HG03378 (cell line): ENCODE measurements around the gene CHST1.

Source experiments
- ATAC-seq: cut with Tn5 transposase; IDR thresholded peaks from one replicate; pipeline ENCODE4 v1.9.1; 2021; ENCODE audit warnings: mild to moderate bottlenecking, moderate library complexity; ENCODE audit not compliant: unreplicated experiment

CHST1 gene

DNA sequence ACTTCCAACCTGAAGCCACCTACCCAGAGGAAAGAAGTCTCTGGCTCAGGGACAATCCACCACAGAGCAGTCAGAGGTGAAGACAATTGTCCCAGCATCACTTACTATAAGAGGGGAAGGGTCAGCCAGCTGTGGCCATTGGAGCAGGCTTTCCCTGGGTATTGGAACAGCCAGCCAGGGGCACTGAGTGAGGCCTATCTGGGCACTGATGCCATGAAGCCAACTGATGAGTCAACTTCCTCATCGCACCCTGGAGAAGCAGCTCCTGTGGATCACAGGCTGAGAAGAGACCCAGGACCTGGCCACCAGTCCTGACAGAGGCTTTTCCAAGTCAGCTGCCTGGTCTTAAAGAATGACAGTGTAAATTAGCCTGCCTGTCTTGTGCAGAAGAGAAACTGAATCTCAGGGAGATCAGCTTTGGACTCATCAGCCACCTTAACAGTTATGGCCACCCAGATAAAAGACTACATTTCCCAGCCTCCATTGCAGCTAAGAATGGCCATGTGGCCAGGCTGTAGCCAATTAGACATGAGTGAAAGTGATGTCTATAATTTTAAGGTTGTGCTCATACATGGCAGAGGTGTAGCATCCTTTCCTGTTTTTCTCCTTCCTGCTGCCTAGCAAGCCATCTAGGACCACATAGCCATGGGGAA, 19.0 kb downstream of the CHST1 start:
- no peak for ATAC-seq

DNA sequence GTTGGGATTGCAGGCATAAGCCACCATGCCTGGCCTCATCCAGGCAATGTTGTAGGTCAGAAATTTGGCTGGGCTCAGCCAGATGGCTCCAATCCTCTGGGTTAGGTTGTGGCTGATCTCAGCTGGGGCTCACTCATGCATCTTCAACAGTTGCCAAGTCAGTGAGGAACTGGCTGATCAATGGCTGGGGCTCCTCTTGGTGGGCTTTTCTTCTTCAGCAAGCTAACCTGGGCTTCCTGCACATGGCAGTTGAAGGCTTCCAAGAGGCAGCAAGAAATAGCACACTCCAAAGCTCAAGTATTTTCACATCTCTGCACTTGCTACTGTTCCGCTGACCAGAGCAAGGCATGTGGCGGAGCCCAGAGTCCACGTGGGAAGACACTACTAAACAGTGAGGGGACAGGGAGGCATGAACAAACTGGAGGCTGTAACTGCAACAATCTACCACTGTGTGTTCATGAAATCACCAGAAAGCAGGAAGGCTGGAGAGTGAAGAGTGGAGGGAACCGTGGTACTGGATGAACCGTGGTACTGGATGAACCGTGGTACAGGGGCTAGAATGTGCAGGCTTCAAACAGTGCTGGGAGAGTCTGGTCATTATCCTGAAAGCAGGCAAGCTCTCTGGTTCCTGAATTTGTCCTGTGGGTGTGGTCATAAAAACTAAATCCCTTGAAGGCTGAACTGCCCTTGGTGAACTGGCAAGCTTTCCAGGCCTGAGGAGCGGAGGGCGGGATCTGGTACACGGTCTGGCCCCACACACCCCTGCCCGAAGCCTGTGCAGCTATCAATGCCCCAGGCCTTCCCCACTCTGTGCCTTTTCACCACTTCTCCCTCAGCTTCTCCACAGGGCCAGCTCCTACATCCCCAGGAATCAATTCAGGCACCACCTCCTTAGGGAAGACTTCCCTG, 20.2 kb downstream of the CHST1 start:
- no peak for ATAC-seq

DNA sequence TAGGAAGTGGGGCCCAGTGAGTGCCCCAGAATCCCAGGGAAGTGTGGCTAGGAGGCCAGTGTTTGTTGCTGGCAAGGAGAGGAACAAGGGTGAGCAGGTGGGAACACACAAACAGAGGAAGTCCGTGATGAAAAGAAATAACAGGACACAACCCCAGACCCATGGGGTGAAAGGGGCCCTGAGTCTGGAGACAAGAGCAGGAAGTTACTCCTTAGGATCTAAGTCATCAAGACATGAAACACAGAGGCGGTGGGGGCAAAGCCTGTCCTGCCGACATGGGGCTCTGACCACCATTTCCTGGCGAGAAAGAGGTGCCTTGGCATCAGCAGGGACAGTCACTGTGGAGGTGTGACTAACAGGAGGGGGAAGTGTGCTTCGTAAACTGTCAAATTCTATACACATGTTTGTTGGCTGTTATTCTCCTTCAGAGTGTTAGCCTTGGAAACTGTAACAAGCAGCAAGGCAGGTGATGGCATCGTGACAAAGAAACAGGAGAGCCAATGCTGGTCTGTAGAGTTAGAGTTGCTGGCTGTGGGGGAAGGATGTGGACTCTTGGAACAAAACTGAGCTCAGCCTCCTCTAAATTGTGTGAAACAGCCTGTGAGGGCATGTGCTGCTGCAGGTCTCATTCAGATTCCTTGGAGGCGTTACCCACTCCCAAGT, 21.7 kb downstream of the CHST1 start:
- no peak for ATAC-seq

DNA sequence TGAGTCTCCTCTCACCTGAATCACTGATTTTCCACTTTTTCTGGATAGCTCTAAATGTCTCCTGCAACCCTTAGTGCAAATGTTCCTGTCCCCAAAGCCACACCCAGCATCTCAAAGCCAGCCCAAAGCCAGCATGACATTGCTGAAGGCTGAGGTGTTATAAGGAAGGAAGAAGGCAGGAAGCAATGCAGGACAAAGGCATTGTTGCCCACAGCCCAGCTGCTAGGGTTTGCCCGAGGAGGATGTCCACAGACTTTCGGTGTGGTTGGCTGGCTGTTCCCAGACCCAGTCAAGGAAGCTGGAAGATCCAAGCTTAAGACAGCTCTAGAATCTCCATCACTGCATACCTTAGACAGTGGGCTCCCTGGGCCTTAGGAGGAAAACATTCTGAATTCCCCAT, 23.5 kb downstream of the CHST1 start:
- no peak for ATAC-seq

DNA sequence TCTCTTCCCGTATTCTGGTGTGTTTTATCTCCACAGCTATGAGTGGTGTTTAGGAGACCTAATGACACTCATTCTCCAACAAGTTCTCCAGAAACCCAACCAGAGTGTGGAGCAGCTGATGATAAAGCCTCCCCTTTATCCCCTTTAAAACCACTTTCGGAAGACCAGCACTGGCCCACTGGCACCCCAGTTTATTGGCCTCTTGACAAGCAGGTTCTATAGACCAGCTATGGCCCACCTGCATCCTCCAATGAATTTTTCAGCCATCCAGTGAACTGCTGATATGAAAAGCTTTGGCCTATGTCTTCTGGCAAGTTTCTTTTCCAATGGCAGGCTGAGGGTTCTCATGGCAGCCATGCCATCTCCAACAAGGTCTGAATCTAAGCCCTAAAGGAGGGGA, 27.4 kb downstream of the CHST1 start:
- no peak for ATAC-seq

DNA sequence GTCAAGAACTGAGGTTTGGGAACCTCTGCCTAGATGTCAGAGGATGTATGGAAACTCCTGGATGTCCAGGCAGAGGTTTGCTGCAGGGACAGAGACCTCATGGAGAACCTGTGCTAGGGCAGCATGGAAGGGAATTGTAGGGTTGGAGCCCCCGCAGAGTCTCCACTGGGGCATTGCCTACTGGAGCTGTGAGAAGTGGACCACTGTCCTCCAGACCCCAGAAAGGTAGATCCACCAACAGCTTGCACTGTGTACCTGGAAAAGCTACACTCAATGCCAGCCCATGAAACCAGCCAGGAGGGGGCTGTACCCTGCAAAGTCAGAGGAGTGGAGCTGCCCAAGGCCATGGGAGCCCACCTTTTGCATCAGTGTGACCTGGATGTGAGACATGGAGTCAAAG, 29.5 kb downstream of the CHST1 start:
- ATAC-seq, result no peak

DNA sequence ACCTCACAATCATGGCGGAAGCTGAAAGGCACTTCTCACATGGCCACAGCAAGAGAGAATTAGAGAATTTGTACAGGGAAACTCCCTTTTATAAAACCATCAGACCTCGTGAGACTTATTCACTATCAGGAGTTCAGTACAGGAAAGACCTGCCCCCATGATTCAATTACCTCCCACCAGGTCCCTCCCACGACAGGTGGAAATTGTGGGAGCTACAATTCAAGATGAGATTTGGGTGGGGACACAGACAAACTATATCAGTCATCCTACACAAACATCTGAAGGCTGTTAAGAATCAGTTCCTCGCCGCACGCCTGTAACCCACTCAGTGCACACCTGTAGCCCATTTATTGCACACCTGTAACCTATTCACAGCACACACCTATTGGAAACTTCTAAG, 39.8 kb downstream of the CHST1 start:
- ATAC-seq, result no peak

DNA sequence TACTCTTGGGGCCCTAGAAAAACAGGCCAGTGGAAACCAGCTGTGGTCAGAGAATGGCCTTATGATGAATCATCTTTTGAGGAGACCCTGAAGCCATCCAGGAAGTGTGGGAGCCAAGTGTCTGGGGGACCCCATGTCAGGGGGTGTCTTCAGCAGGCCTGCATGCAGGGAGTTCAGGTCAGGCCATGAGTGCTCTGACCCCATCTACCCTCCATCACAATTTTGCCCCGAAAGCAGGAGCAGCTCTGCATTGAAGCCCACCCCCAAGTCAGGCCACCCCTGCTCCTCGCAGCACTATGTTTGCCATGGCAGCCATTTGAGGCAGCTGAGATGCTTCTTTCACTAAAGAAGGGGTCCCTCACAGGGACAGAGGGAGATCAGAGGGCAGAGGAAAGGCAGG, 41.3 kb downstream of the CHST1 start:
- ATAC-seq, result no peak

DNA sequence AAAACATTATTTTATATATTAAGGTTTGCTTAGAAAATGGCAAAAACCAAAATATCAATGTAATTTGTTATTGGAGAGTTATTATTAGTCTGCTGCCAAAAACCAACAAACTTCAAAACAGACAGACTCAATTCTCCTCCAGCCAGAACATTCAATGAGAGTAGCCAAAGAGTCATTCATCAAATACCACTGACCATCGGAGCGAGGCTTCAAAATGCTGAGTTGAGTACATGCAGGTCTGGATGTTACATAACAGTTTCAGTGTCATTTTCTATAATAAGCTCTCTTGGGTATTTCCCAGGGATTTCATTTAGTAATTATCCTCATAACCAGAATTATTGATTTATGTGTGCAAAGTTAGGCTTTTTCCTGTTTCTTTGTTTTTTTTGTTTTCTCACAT, 42.6 kb downstream of the CHST1 start:
- ATAC-seq, result no peak

DNA sequence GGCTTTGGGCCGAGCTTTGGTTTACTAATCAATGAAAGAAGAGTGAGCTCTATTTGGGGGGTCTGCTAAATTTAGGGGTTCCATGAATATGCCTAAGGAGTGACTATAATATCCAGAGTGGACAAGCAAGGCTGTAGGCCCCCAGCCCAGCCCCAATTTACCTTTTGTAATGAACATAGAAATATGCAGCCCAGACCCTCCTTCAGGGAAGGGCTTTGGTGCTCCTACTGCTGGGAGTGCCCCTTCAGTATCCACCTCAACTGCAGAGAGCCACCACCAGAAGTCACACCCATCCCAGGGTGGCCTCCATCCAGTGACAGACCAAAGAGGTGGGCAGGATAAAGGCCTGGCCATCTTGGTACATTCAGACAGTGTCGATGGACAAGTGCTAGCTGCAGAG, 43.1 kb downstream of the CHST1 start:
- ATAC-seq, result no peak

DNA sequence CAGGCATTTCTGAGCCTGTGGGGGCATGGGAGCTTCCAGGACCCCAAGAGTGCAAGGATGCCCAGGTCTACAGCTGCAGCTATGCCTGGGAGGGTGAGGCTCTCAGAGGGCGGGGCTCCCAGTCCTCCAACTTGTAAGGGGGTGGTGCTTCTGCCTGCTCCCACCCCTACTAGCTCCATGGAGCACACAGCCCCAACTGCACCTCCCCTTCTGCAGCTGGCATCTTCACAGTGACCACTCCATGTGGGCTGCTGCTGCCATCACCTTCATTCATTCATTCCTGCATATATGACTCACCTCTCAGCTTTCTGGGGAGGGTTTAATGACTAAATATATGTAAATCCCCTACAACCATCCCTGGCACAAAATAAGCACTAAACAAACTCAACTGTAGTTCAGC, 43.8 kb downstream of the CHST1 start:
- no peak for ATAC-seq

DNA sequence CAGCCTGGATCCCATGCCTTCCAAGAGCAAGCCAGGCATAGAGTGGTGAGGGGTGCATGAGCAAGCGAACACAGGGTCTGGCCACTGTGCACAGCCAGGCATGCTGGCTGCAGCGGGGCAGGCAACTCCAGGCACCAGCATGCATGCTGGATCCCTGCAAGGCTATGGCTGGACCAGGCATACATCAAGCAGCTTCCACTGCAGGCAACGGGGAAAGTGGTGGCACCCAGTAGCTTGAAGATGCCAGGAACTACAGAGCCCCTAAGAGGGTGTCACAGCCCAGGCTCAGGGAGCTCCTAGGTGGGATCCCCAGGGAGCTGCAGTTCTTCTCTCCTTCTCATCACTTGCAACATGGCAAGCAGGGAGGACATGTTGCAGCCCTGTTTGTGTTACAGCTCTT, 45.2 kb downstream of the CHST1 start:
- no peak for ATAC-seq

DNA sequence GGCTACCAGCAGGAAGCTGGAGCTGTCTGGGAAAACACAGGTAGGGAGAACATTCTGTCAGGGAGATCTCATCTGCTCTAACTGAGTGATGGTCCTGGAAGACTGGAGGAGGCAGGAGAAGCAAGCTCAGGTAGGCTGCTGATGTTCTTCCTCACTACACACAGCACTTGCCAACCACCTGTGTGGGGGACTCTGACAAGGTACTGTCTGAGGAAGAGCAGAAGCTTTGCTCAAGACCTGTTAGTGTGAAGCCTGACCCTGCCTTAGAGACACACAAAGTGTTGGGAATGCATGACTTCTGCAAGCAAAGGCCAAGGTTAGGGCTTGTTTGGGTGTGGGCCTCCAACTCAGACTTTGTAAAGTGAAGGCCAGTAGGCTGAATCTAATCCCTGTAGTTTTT, 46.5 kb downstream of the CHST1 start:
- ATAC-seq, result no peak

DNA sequence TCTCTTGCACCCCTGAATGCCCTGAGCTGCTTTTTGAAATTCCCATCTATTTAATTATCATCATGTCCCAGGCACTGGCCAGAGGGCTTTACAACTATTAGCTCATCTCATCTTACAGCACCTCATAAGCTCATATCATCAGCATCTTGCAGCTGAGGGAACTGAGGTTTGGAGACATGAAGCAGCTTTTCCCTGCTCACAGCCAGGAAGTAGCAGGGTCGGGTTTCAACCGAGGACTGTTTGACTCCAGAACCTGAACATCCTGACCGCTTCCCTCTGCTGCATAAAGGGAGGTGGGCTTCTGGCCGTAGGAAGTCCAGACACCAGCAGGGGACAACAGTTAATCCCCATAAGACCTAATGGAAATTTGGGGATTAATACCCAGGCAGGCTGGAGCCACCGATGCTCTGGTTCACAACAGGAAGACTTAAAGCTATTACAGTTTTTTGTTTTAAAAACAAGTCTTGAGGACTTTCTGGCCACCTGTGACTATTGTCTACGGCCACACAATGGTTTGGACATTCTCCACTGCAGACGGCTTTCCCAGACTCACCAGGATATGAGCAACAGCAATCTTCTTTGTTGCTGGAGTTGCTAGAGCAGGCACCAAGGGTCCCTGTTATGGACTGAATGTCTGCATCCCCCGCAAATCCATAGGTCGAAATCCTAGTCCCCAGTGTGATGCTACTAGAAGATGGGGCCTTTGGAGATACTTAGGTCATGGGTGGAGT, 47.4 kb downstream of the CHST1 start:
- ATAC-seq, result no peak

DNA sequence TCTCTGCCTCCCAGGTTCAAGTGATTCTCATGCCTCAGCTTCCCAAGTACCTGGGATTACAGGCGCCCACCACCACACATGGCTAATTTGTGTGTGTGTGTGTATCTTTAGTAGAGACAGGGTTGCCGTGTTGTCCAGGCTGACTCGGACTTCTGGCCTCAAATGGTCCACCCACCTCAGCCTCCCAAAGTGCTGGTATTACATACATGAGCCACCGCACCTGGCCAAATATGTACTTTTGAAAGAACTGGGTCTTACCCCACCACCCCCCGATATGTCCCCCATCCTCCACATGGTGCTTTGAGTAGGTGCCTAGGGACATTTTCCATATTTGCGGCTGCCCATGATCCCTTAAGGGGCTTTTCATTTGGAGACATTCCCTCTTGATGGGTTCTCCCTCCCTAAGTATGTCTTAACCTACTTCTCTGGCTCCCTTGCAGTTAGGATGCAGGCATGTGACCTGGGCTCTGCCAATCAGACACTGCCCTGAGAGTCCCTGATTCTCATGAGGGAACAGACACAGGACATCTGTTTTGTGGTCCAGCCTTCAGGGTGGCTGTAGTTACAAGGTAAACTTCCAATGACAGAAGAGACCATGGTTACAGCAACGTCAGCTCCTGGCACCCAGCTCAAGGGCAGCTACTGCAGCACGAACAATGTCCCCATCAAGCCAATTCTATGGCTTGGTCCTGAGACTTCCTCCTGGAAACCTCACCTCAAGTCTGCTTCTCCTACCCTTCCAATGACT, 48.4 kb downstream of the CHST1 start:
- no peak for ATAC-seq

DNA sequence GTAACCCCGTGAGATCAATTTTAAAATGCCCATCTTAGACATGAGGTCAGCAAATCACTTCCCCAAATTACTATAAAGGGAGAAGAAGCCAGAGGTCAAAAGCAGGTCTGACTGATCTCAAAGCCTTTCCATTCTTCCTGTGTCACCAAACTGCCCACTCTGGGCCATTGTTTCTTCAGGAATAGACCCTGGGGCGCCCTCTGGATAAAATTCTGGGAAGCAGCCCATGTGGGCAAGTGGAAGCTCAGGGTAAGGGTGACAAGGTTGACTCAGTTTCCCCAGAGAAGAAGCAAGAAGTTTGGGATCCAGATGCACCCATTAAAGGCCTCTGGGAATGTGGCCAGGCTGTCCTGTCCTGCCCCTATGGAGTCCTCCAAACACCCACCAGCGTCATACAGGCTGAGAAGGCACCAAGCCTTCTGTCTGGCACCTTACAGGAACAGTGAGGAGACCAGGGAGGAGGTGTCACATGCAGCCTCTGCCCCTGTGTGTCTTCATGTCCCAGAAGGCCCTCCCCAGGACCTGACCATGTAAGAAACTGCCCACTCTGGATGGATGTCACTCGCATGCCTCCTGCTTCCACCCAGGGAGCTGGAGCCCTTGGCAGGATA, 50.1 kb downstream of the CHST1 start:
- ATAC-seq, result no peak

DNA sequence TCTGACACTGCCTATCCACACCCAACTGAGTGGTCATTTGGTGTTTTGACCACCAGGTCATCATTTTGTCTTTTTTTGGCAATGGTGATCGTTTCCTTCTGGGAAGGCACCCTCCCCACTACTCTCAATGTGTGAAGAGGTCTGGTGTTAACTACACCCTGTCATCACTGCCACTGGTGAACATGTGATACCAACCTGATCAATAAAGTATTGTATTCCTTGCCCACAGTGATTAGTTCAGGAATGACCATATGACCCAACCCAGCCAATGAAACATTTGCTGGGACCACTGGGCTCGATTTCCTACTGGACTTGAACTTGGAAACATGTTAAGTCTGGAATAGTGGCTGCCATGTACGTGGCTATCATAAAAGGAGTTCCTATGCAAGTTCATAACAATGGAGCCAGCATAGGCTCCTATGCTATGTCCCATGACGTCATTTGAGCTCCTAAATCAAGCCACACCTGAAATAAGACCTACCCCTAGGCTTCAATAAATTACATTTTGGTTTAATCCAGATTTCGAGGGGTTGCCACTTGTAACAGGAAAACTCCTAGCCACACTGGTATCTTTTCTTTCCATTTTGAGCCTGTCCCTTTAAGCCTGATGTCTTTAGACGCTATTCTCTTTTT, 51.1 kb downstream of the CHST1 start:
- no peak for ATAC-seq

DNA sequence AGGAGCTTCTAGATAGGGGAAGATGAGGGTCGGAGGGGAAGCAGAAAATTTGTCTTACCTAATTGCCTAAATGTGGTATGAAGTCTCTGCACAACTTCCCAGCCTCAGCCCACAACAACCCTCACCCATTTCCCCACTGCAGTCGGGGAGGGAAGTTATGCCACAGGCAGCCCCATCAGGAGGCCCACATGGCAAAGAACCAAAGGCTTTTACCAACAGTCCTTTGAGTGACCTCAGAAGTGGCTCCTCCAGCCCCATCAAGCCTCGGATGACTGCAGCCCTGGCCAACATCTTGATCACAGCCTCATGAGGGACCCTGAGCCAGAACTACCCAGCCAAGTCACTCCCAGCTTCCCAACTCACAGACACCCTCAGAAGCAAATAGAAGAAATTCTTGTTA, 54.8 kb downstream of the CHST1 start:
- no peak for ATAC-seq

DNA sequence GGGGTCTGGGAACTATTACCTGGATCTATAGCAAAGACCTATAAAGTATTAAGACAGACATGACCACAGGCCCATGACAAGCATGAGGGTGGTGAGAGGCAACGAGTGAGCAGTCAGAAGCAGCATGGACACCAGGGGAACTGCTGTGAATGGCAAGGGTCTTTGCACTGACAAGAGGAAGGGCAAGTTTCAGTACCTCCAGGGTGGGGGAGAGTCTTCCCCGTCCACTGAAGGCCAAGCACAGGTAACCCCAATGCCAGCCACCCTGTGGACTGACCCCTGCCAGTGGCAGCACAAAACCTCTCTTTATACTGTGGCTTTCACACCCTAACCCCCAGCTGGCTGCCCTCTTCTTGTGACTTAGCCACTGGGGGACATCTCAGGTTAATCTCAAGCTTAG, 55.5 kb downstream of the CHST1 start:
- ATAC-seq, result no peak

DNA sequence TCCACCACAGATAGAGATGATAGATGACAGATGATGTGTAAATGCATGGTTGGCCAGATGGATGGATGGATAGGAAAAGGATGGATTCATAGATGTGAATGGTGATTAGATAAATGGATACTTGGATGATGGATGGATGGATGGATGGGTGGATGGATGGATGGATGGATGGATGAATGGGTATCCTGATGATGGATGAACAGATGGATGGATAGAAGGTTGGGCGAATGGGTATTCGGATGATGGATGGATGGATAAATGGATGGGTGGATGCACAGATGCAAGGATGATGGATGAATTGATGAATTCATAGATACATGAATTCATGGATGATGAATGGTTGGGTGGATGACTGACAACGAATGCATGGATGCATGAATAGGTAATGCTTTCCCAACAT, 56.1 kb downstream of the CHST1 start:
- ATAC-seq, result no peak
